ENCODE results near the gene TMEM222.
A peak's percentile ranks its signal among the peaks of the same experiment; 100 is the strongest.

Gene TMEM222

DNA sequence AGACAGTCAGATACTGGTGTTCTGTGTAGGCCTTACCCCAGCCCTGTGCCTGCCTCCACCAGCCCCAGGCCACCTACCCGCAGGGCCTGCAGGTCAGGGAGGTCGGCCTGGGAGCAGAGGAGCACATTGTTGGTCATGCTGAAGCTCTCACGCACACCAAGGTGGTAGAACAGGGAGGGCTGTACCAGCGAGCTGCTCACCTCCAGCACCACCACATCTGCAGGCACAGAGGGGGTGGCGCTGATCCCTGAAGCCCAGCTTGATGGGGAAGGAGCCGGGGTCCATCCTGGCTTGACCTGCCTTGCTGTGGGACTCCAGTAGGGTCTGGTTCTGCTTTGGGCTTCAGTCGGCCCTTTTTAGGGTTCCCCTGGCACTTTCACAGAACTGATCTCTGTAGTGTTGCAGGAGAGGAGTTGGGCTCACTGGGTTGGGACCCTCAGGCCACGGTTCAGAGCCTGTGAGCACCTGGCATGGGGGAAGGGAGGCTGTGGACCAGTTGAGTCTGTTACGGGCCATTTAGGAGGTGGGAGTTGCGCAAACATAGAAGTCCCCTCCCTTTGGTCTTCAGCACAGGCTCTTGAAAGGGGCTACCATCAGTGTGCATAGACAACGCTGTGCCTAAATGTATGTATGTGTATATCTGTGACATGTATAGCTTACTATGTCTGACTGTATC, 42.9 kb downstream of the TMEM222 start:
- Histone ChIP-seq H3K27me3 (ENCODE audit: control insufficient read depth in 1 of 2, insufficient read depth in 2 of 2, low read length in 2 of 2) (no peaks in the 10 kb centered on the region), H3K4me1 (ENCODE audit: insufficient read depth, low read length) (peaks cover 24% of the 10 kb centered on the region), H3K27ac (ENCODE audit: low read depth, low read length) (peak overlapping the region; percentile 86), H3K4me3 (ENCODE audit: low read depth in 1 of 2, low read length in 2 of 2) (peak overlapping the region in 1 of 2 donors; percentile 57), H3K36me3 (ENCODE audit: insufficient read depth, low read length) (peaks cover 32% of the 10 kb centered on the region), H3K9me3 (ENCODE audit: low read length) (no peaks in the 10 kb centered on the region), H3K9ac (ENCODE audit: low read length) (peak overlapping the region; percentile 45)

DNA sequence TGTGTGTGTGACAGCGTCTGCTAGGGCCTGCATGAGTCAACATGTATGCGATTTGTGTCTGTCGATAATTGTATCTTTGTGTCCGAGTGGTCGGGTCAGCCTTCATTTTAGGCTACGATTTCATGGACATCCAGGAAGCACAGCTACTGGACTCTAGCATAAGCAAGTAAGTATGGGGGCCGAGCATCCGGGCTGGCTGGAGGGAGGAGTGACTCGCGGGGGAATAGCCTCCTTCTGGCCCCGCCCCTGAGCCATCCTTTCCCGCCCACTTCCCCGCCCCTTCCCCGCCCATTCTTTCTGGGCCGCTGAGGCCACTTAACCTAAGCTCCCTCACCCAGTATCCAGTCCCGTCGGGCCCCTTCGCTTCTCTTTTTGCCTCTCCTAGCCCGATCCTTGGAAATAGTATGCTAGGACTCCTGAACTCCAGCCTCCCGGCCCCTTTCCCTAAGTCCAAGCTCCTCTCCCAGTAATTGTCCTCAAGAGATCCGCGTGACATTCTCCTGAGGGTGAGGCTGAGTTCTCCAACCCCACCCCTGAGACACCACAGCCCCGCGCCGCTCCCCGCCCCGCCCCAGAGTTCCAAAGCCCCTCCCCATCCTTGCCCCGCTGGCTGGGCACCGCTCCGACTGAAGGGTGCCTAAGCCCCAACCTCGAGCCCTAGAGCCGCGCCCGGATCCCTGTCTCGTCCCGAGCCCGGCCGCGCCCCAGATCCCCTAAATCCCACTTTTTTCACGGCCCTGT, 43.6 kb downstream of the TMEM222 start:
- H3K4me1 ChIP-seq (ENCODE audit: insufficient read depth, low read length) = peaks cover 20% of the 10 kb centered on the region
- H3K9me3 ChIP-seq (ENCODE audit: low read length) = no peaks in the 10 kb centered on the region
- peaks cover 29% of the 10 kb centered on the region for H3K36me3 ChIP-seq (ENCODE audit: insufficient read depth, low read length)
- peak overlapping the region; percentile 98 for H3K27ac ChIP-seq (ENCODE audit: low read depth, low read length)
- H3K27me3 ChIP-seq (ENCODE audit: control insufficient read depth in 1 of 2, insufficient read depth in 2 of 2, low read length in 2 of 2) = no peaks in the 10 kb centered on the region
- peak overlapping the region; percentile 49 for H3K9ac ChIP-seq (ENCODE audit: low read length)
- H3K4me3 ChIP-seq (ENCODE audit: low read depth in 1 of 2, low read length in 2 of 2) = peak overlapping the region; percentile 61 to 62

DNA sequence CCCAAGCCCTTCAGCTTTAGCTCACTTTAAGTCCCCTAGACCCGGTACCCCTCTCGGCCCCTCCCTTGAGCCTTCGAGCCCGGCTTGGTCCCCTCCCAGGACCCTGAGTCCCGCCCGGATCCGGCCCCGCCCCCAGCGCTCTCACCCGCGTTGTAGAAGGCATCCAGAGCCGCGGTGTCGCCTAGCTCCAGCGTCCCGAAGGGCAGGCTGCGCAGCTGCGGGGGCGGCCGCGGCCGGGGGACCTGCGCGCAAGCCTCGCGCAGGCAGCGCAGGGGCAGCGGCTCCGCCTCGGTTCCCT, 44.1 kb downstream of the TMEM222 start:
- H3K9ac ChIP-seq (ENCODE audit: low read length) = peak overlapping the region; percentile 49
- H3K27ac ChIP-seq (ENCODE audit: low read depth, low read length) = peak overlapping the region; percentile 98
- no peaks in the 10 kb centered on the region for H3K9me3 ChIP-seq (ENCODE audit: low read length)
- peaks cover 27% of the 10 kb centered on the region for H3K36me3 ChIP-seq (ENCODE audit: insufficient read depth, low read length)
- H3K4me3 ChIP-seq (ENCODE audit: low read depth in 1 of 2, low read length in 2 of 2) = peak overlapping the region; percentile 61 to 62
- no peaks in the 10 kb centered on the region for H3K27me3 ChIP-seq (ENCODE audit: control insufficient read depth in 1 of 2, insufficient read depth in 2 of 2, low read length in 2 of 2)
- H3K4me1 ChIP-seq (ENCODE audit: insufficient read depth, low read length) = peaks cover 20% of the 10 kb centered on the region

DNA sequence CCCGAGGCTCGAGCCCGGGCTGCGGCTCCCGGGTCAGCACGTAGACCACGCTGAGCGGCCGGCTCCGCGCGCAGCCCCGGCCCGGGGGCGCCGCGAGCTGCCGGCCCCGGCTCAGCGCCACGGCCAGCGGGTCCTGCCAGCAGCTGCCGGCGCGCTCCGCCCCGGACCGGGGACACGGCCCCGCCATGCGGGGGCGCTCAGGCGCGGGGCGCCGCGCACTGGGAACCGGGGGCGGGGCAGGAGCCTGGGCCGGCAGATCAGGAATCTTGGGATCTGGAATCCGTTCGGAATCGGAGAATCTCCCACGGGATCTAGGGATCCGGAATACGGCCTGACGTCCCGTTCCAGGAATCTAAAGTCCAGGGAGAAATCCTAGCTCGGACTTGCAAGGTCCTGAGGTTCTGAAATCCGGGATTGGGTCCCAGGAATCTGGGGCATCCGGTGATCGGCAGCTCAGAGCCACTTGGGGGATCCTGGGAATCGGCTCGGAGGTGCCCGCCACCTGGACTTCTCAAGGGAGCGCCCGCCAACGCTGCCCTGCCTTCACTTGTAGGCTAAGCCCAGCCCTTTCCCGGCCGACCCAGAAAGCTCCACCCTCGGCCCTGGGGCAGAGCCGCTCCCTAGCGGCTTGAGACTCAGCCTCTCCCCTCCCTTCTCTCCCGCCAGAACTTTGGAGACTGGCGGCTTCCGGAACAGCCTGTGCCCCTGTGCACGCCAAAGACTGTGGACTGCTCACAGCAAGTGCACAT, 44.6 kb downstream of the TMEM222 start, which contains the start of gene MAP3K6:
TSS of gene MAP3K6 (minus strand) at position 551 of the 749 bp plus-strand sequence. CDS start at position 187, 364 bp downstream.
- Histone ChIP-seq H3K27me3 (ENCODE audit: control insufficient read depth in 1 of 2, insufficient read depth in 2 of 2, low read length in 2 of 2) (no peaks in the 10 kb centered on the region), H3K4me1 (ENCODE audit: insufficient read depth, low read length) (peaks cover 20% of the 10 kb centered on the region), H3K9me3 (ENCODE audit: low read length) (no peaks in the 10 kb centered on the region), H3K27ac (ENCODE audit: low read depth, low read length) (peak within 1 kb of the TSS; percentile 98), H3K9ac (ENCODE audit: low read length) (peak within 1 kb of the TSS; percentile 68), H3K4me3 (ENCODE audit: low read depth in 1 of 2, low read length in 2 of 2) (peak within 1 kb of the TSS; percentile 62 to 72), H3K36me3 (ENCODE audit: insufficient read depth, low read length) (peaks cover 21% of the 10 kb centered on the region)

DNA sequence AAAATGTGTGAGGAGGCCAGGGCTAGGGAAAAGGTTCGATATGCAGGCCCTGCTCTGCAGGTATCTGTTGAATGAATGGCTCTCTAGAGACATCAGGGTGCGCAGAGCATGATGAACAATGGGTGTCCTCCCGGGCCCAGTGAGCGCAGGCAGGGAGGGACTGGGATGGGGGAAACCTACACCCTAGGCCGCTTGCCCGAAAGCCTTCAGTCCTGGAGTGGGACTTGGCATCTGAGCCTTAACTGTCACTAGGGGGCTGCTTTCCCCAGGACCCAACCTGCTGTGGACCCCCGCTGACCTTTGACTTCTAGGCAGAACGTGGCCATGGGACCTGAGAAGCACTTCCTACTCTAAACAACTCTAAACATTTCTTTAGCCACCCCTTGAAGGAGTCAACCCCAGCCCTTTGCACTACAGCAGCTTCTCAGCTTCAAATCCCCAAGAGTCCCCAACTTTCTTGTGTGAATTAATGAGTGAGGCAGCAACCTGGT, 45.2 kb downstream of the TMEM222 start:
- no peaks in the 10 kb centered on the region for H3K27me3 ChIP-seq (ENCODE audit: control insufficient read depth in 1 of 2, insufficient read depth in 2 of 2, low read length in 2 of 2)
- peaks cover 20% of the 10 kb centered on the region for H3K4me1 ChIP-seq (ENCODE audit: insufficient read depth, low read length)

DNA sequence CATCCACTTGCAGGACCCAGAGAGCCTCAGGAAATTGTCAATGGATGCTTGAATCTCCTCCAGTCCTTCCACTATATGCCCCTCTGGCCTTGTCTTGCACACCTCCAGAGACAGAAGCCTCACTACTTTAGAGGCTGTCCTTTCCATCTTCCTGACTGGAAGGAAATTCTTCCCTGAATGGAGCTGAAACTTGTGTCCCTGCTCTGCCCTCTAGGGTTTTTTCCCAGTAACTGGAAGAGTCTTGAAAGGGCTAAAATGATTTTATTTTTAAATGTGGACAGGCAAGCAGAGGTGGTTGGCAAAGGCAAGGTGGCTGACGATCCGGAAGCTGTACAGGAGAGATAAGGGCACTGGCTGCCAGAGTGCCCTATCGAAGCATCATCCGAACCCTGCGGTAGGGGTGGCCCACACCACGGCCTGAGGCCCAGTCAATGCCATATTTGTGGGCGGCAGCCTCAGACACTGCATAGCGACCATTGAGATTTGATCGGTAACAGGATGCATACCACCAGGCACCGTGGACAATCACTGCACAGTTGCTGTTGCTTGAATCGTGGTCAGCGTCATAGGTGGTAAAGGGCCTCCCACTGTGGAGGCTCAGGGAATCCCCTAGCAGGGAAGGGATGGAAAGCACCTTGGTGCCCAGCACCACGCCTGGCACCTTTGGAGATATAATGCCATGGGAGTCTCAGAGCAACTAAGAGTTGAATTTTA, 47.1 kb downstream of the TMEM222 start:
- no peak overlapping the region for H3K4me3 ChIP-seq (ENCODE audit: low read depth in 1 of 2, low read length in 2 of 2)
- no peaks in the 10 kb centered on the region for H3K27me3 ChIP-seq (ENCODE audit: control insufficient read depth in 1 of 2, insufficient read depth in 2 of 2, low read length in 2 of 2)
- H3K27ac ChIP-seq (ENCODE audit: low read depth, low read length) = no peak overlapping the region
- no peak overlapping the region for H3K9ac ChIP-seq (ENCODE audit: low read length)
- no peaks in the 10 kb centered on the region for H3K9me3 ChIP-seq (ENCODE audit: low read length)
- no peaks in the 10 kb centered on the region for H3K36me3 ChIP-seq (ENCODE audit: insufficient read depth, low read length)
- peaks cover 20% of the 10 kb centered on the region for H3K4me1 ChIP-seq (ENCODE audit: insufficient read depth, low read length)

More for the DNA sequence above, 45.2 kb downstream of the TMEM222 start:
- H3K9ac ChIP-seq (ENCODE audit: low read length) = peak overlapping the region; percentile 68
- H3K9me3 ChIP-seq (ENCODE audit: low read length) = no peaks in the 10 kb centered on the region
- peaks cover 15% of the 10 kb centered on the region for H3K36me3 ChIP-seq (ENCODE audit: insufficient read depth, low read length)
- H3K4me3 ChIP-seq (ENCODE audit: low read depth in 1 of 2, low read length in 2 of 2) = peak overlapping the region; percentile 30 to 72
- H3K27ac ChIP-seq (ENCODE audit: low read depth, low read length) = peak overlapping the region; percentile 69

DNA sequence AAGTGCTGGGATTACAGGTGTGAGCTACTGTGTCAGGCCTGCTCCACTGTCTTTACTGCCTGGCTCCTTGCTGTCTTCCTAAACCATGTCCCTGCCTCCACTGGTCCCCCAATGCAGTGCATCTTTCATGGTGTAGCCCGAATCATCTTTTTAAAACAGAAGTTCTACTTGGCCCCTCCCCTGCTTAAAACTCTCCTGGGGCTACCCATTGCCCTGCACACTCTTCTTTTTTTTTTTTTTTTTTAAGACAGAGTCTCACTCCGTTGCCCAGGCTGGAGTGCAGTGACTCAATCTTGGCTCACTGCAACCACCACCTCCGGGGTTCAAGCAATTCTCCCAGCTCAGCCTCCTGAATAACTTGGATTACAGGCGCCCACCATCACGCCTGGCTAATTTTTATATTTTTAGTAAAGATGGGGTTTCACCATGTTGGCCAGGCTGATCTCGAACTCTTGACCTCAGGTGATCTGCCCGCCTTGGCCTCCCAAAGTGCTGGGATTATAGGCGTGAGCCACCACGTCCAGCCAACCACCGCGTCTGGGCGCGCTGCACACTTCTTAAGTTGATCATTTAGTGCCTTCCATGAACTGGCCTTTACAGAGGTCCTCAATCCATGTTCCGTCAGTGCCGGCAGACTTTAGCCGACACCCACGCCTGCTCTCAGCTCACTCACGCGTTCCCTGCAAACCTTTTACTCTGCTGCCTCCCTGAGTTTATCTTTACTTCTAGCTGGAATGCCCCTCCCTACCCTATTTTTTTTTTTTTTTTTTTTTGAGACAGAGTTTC, 50.3 kb downstream of the TMEM222 start:
- no peaks in the 10 kb centered on the region for H3K36me3 ChIP-seq (ENCODE audit: insufficient read depth, low read length)
- no peak overlapping the region for H3K9ac ChIP-seq (ENCODE audit: low read length)
- peaks cover 3% of the 10 kb centered on the region for H3K4me1 ChIP-seq (ENCODE audit: insufficient read depth, low read length)
- H3K27ac ChIP-seq (ENCODE audit: low read depth, low read length) = no peak overlapping the region
- H3K4me3 ChIP-seq (ENCODE audit: low read depth in 1 of 2, low read length in 2 of 2) = no peak overlapping the region
- no peaks in the 10 kb centered on the region for H3K9me3 ChIP-seq (ENCODE audit: low read length)
- H3K27me3 ChIP-seq (ENCODE audit: control insufficient read depth in 1 of 2, insufficient read depth in 2 of 2, low read length in 2 of 2) = no peaks in the 10 kb centered on the region

DNA sequence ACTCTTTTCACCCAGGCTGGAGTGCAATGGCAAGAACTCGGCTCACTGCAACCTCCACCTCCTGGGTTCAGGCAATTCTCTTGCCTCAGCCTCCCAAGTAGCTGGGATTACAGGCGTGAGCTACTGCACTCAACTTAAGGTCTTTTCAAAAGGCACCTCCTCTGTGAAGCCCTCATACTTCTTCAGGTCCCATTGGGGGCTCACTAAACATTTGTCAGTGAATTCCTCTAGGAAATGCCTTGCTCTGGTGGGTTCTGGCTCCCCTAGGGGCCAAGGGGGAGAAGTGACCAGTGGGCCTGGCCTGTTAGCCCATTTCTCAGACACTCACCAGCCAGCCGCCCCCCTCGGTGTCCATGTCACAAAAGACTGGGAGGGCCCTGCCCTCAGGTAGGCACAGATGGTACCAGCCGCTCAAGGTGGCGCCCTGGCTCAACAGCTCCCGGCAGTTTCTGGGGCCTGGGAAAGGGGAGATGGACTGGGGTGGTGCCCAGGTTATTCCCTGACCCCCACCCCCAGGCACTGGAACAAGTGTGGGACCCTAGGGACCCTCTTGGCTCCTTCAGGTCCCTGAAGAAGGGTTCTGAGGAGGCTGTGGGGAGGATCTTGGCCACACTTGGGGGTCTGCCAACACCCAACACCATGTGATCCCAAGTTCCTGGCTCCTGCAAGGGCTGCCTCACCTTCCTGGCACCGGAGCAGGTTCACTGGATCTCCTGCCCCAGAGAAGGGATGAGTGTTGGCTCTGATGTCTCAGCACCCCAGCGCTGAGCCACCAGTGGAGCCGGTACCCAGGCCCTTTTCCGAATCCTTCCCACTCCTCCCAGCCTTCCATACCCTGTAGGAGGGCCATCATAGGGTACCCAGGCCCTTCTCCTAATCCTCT, 51.1 kb downstream of the TMEM222 start:
- no peak overlapping the region for H3K27ac ChIP-seq (ENCODE audit: low read depth, low read length)
- no peak overlapping the region for H3K4me3 ChIP-seq (ENCODE audit: low read depth in 1 of 2, low read length in 2 of 2)

DNA sequence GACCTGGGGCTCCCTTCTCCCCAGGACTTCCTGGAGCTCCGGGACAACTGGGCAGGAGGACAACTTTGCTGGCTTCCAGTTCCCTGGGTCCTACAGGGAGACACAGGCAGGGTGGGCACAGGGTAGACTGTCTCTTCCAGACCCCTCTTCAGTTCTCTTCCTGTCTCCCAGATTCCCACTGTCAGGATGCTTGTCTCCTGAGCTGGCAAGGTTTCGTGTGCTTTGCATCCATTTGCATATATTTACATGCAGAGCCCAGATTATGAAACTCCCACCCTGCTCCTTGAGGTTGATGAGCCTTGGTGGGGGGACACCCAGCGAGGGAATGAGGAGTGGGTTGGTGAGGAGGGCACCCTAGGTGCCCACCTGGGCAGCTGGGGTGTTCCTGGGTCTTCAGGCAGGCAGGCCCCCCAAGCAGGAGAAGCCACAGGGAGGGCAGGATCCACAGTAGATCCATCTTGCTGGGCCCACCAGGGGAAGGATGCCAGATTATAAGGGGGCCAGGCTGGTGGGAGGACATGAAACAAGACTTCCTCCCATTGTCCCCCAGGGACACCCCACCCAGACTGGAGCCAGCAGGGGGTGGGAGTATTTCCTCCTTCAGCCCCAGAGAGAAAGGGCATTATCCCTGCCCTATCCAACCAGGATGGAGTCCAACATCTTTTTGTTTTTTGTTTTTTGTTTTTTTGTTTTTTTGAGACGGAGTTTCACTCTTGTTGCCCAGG, 52.6 kb downstream of the TMEM222 start, which contains the start of gene FCN3:
TSS of gene FCN3 (minus strand) at position 463 of the 725 bp plus-strand sequence. CDS start at position 457, 6 bp downstream.
- Histone ChIP-seq H3K9me3 (ENCODE audit: low read length) (no peaks in the 10 kb centered on the region), H3K9ac (ENCODE audit: low read length) (no peak within 1 kb of the TSS), H3K36me3 (ENCODE audit: insufficient read depth, low read length) (no peaks in the 10 kb centered on the region), H3K27me3 (ENCODE audit: control insufficient read depth in 1 of 2, insufficient read depth in 2 of 2, low read length in 2 of 2) (no peaks in the 10 kb centered on the region), H3K4me3 (ENCODE audit: low read depth in 1 of 2, low read length in 2 of 2) (no peak within 1 kb of the TSS), H3K27ac (ENCODE audit: low read depth, low read length) (no peak within 1 kb of the TSS), H3K4me1 (ENCODE audit: insufficient read depth, low read length) (no peaks in the 10 kb centered on the region)

More for the DNA sequence above, 51.1 kb downstream of the TMEM222 start:
- no peaks in the 10 kb centered on the region for H3K27me3 ChIP-seq (ENCODE audit: control insufficient read depth in 1 of 2, insufficient read depth in 2 of 2, low read length in 2 of 2)
- no peak overlapping the region for H3K9ac ChIP-seq (ENCODE audit: low read length)
- no peaks in the 10 kb centered on the region for H3K9me3 ChIP-seq (ENCODE audit: low read length)
- no peaks in the 10 kb centered on the region for H3K4me1 ChIP-seq (ENCODE audit: insufficient read depth, low read length)
- H3K36me3 ChIP-seq (ENCODE audit: insufficient read depth, low read length) = no peaks in the 10 kb centered on the region
